Subcutaneous abdominal adipose tissue (tissue), 5 donors: ENCODE results near the gene TBL3.

Source experiments
- H3K27ac ChIP-seq: one replicate; pipeline ENCODE4 v1.7.0; 2013; ENCODE audit warnings: low read depth, mild to moderate bottlenecking, inconsistent platforms, low read length, moderate library complexity
- H3K27me3 ChIP-seq, 5 donors: one replicate each; pipeline ENCODE4 v1.7.0; 2013; ENCODE audit warnings: low read length in 5 of 5, inconsistent platforms in 1 of 5; ENCODE audit not compliant: control insufficient read depth in 5 of 5, insufficient read depth in 4 of 5
- H3K36me3 ChIP-seq, 5 donors: one replicate each; pipeline ENCODE4 v1.7.0; 2013; ENCODE audit warnings: low read length in 5 of 5; ENCODE audit not compliant: control insufficient read depth in 5 of 5, insufficient read depth in 5 of 5
- H3K4me1 ChIP-seq, 5 donors: one replicate each; pipeline ENCODE4 v1.7.0; 2013; ENCODE audit warnings: low read length in 5 of 5, mild to moderate bottlenecking in 3 of 5, moderate library complexity in 1 of 5; ENCODE audit not compliant: control insufficient read depth in 5 of 5, insufficient read depth in 5 of 5
- H3K4me3 ChIP-seq, 5 donors: one replicate each; pipeline ENCODE4 v1.7.0; 2013; ENCODE audit warnings: low read length in 5 of 5, low read depth in 1 of 5
- H3K9ac ChIP-seq, 5 donors: one replicate each; pipeline ENCODE4 v1.7.0; 2013; ENCODE audit warnings: low read length in 5 of 5, mild to moderate bottlenecking in 4 of 5, moderate library complexity in 3 of 5
- H3K9me3 ChIP-seq, 5 donors: one replicate each; pipeline ENCODE4 v1.7.0; 2013; ENCODE audit warnings: low read length in 5 of 5; ENCODE audit not compliant: control insufficient read depth in 5 of 5
- donor health status: healthy.
- donor health status: healthy.
- donor health status: healthy.
- donor health status: healthy.
- donor health status: healthy.

TBL3 gene

GRCh38 chr16:1976216-1976520, 4.3 kb downstream of the TBL3 start:
- Histone ChIP-seq H3K9me3 (no peaks in the 10 kb centered on the region), H3K27me3 (peaks cover 16 to 50% (median 34%) of the 10 kb centered on the region in 5 donors), H3K27ac (no peak overlapping the region), H3K4me1 (peaks cover 1 to 35% (median 22%) of the 10 kb centered on the region in 5 donors), H3K4me3 (no peak overlapping the region), H3K9ac (no peak overlapping the region), H3K36me3 (peaks cover 0 to 51% (median 48%) of the 10 kb centered on the region in 5 donors)

DNA sequence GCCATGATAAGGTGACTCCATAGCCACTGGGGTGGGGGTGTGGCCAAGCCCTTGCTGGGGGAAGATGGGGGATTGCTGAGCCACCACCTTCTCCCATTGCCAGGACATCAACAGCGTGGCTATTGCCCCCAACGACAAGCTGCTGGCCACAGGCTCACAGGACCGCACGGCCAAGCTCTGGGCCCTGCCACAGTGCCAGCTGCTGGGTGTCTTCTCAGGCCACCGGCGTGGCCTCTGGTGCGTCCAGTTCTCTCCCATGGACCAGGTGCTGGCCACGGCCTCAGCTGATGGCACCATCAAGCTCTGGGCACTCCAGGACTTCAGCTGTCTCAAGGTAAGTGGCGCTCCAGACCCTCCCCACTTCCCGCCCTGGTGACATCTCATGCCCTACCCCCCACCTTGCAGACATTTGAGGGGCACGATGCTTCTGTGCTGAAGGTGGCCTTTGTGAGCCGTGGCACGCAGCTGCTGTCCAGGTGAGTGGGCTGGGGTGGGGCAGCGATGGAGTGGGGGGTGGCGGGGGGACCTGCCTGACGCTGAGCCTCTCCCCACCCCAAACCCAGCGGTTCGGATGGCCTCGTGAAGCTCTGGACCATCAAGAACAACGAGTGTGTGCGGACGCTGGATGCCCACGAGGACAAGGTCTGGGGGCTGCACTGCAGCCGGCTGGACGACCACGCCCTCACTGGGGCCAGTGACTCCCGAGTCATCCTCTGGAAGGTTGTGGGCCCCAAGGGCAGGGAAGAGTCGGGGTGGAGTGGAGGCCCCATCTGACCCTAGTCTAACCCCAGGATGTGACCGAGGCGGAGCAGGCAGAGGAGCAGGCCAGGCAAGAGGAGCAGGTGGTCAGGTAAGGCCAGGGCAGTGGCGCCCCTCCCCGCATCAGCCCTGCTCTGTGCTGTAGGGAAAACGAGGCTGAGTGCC, 5.4 kb downstream of the TBL3 start:
- Histone ChIP-seq H3K9me3 (no peaks in the 10 kb centered on the region), H3K27me3 (peaks cover 19 to 53% (median 44%) of the 10 kb centered on the region in 5 donors), H3K4me3 (no peak overlapping the region), H3K4me1 (peaks cover 1 to 29% (median 17%) of the 10 kb centered on the region in 5 donors), H3K9ac (no peak overlapping the region), H3K27ac (no peak overlapping the region), H3K36me3 (peaks cover 0 to 51% (median 48%) of the 10 kb centered on the region in 5 donors)

GRCh38 chr16:1977875-1978268, 6.0 kb downstream of the TBL3 start:
- peaks cover 0 to 51% (median 48%) of the 10 kb centered on the region in 5 donors for H3K36me3 ChIP-seq
- H3K4me1 ChIP-seq, result peaks cover 0 to 23% (median 11%) of the 10 kb centered on the region in 5 donors
- peaks cover 19 to 58% (median 46%) of the 10 kb centered on the region in 5 donors for H3K27me3 ChIP-seq

GRCh38 chr16:1978476-1979120, 6.7 kb downstream of the TBL3 start:
- Histone ChIP-seq H3K27me3 (peaks cover 19 to 58% (median 46%) of the 10 kb centered on the region in 5 donors), H3K4me1 (peaks cover 0 to 23% (median 11%) of the 10 kb centered on the region in 5 donors), H3K9ac (no peak overlapping the region), H3K9me3 (no peaks in the 10 kb centered on the region), H3K36me3 (peaks cover 0 to 51% (median 48%) of the 10 kb centered on the region in 5 donors), H3K27ac (no peak overlapping the region), H3K4me3 (no peak overlapping the region)

More at GRCh38 chr16:1977875-1978268, 6.0 kb downstream of the TBL3 start:
- no peak overlapping the region for H3K27ac ChIP-seq
- H3K9me3 ChIP-seq, result no peaks in the 10 kb centered on the region
- H3K9ac ChIP-seq, result no peak overlapping the region
- H3K4me3 ChIP-seq, result no peak overlapping the region

DNA sequence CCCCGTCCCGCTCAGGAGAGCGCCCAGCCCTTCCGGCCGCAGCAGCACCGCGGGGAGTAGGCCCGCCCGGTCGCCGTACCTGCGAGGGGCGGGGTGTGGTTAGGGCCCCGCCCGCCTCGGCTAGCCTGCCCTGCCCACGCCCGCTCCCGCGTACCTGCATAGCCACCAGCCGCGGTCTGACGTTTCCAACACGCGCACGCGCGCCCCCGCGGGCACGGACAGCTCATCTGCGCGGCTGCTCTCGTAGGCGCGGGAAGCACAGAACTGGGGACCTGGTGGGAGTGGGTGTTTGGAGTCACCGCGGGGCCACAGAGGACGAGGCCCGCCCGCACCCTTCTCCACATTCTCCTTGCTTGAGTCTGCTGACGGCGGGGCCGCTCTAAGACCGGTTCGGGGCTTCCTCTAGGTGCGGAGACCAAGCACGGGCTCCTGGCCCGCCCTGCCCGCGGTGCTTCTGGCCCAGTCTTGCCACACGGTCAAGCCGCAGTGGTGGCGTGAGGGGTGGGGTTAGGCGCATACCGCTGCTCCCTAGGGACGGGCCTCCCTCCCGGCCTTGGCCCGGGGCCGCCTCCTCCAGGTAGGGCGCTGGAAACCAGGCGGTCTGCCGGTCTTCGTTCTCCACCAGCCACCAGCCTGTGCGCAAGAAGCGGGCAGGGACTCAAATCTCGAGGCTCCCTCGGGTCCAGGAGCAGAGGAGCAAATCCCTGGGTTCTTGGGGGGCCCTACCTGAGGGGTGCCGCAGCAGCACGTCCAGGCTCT, 7.6 kb downstream of the TBL3 start:
- Histone ChIP-seq H3K9me3 (no peaks in the 10 kb centered on the region), H3K9ac (no peak overlapping the region), H3K27me3 (peaks cover 19 to 55% (median 46%) of the 10 kb centered on the region in 5 donors), H3K27ac (no peak overlapping the region), H3K4me1 (peaks cover 0 to 24% (median 14%) of the 10 kb centered on the region in 5 donors), H3K4me3 (no peak overlapping the region), H3K36me3 (peaks cover 0 to 44% (median 43%) of the 10 kb centered on the region in 5 donors)

DNA sequence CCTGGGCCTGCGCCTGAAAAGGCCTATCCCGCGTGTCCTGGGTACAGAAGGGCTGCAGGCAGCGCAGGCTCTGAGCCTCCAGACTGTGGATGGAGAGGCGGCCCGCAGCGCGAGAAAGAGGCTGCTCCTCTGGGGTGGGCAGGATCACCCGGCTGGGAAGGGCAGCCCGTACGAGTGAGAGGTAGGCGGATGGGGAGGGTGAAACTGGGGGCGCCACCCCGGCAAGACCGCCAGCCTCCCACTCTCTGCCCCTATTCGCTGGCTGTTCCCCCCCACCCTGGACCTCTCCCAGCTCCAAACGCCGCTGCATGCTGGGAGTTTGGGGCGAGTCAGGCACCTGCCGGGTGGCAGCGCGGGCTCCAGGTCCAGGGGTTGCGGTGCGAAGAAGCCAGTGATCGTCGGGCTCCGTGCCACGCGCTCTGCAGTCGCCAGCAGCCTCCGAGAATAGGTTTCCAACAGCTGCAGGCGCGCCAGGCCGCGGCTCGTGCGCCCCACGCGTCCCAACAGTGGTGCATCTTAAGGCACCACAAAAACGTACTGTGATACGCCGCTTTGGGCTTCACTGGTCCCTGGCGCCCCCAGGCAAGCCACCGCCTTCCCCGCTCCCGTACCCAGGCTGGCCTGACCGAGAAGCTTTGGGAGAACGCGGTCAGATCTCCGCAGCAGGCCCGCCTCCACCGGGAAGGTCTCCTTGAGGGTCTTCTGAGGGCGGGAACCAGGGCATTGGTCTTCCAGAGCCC, 8.3 kb downstream of the TBL3 start:
- Histone ChIP-seq H3K4me1 (peaks cover 5 to 31% (median 21%) of the 10 kb centered on the region in 5 donors), H3K9ac (no peak overlapping the region), H3K27me3 (peaks cover 19 to 50% (median 44%) of the 10 kb centered on the region in 5 donors), H3K4me3 (no peak overlapping the region), H3K36me3 (peaks cover 0 to 37% (median 36%) of the 10 kb centered on the region in 5 donors), H3K9me3 (no peaks in the 10 kb centered on the region), H3K27ac (no peak overlapping the region)

DNA sequence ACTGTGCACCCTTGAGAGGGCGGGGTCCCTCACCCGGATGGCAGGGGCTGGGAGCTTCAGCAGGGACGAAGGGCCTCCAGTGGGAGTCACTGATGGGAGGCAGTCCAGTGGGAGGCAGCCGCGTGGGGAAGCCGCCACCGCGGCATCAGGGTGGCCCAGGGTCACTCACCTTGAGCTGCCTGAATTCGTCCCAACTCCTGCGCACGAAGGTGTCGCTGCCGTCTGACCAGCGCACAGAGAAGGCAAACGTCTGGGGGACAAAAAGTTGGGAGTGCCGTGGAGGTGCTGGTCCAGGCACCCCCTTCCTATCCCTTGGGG, 8.9 kb downstream of the TBL3 start:
- Histone ChIP-seq H3K27me3 (peaks cover 19 to 46% (median 43%) of the 10 kb centered on the region in 5 donors), H3K4me3 (no peak overlapping the region), H3K9ac (no peak overlapping the region), H3K36me3 (peaks cover 0 to 36% (median 35%) of the 10 kb centered on the region in 5 donors), H3K9me3 (no peaks in the 10 kb centered on the region), H3K4me1 (peaks cover 5 to 34% (median 24%) of the 10 kb centered on the region in 5 donors), H3K27ac (no peak overlapping the region)

DNA sequence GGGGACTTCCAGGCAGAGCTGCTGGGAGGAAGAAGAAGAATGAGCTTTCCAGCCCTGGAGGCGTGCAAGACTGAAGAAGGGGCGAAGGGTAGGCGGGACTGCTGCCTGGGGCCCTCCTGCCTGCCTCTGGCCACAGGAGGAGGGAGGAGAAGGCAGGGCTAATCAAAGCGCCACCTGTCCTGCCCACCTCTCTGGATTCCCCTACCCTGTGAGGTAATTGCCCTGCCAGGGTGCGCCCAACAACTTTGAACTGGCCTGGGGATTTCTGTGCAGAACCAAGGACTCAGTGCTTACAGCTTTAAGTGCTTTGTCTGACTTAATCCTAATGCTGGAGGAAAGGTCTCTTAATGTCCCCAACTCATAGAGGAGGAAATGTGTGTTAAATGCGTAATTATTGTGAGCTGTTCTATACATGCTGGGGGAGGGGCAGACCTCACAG, 9.6 kb downstream of the TBL3 start, which contains the start of gene NOXO1:
Gene NOXO1, minus strand, starts transcription at position 72 of the 439 bp plus-strand sequence. CDS start 290 bp downstream, outside the sequence.
- Histone ChIP-seq H3K9me3 (no peaks in the 10 kb centered on the region), H3K4me3 (no peak within 1 kb of the TSS), H3K9ac (no peak within 1 kb of the TSS), H3K27me3 (peaks cover 19 to 46% (median 41%) of the 10 kb centered on the region in 5 donors), H3K27ac (no peak within 1 kb of the TSS), H3K4me1 (peaks cover 5 to 34% (median 24%) of the 10 kb centered on the region in 5 donors), H3K36me3 (peaks cover 0 to 36% (median 35%) of the 10 kb centered on the region in 5 donors)

GRCh38 chr16:1982013-1982433, 10.2 kb downstream of the TBL3 start:
- H3K4me3 ChIP-seq, result no peak overlapping the region
- H3K36me3 ChIP-seq, result peaks cover 0 to 36% (median 33%) of the 10 kb centered on the region in 5 donors
- H3K9me3 ChIP-seq, result no peaks in the 10 kb centered on the region
- H3K27me3 ChIP-seq, result peaks cover 19 to 41% (median 40%) of the 10 kb centered on the region in 5 donors
- H3K9ac ChIP-seq, result no peak overlapping the region
- peaks cover 5 to 34% (median 24%) of the 10 kb centered on the region in 5 donors for H3K4me1 ChIP-seq
- H3K27ac ChIP-seq, result no peak overlapping the region
